Pancreas (tissue), 10 donors: ENCODE data around the gene NELL1. TPM values are rescaled to one million over a fixed set of nuclear protein-coding genes. Genes with fewer than 3 reads are reported as not detected.

Experiments used
- ATAC-seq, 4 donors: fragments of 200-7000 bp; cut with Tn5 transposase; one replicate each; pipeline versions ENCODE4 v1.8.0 to v1.9.1; 2020; ENCODE audit warnings: mild to moderate bottlenecking in 4 of 4, moderate library complexity in 4 of 4
- DNase-seq, 6 donors: peaks; one replicate each; pipeline ENCODE4 v3.0.0-alpha.2; 2020
- FAIRE-seq: peaks from 2 replicates; lab custom pipeline; 2012; peaks lifted over from hg19 to GRCh38; lab: Jason Lieb, UNC
- H3K27ac ChIP-seq, 4 donors: fragments of 200-600 bp; sonication (generic); 1 replicate in 3 of 4; 2 replicates in 1 of 4; pipeline versions ENCODE4 v1.5.0 to v1.8.0; 2020
- H3K27me3 ChIP-seq, 4 donors: fragments of 200-600 bp; one replicate each; pipeline ENCODE4 v1.8.0; 2021
- H3K36me3 ChIP-seq, 3 donors: fragments of 200-600 bp; sonication (generic) in 1 of 3; one replicate each; pipeline versions ENCODE4 v1.5.0 to v1.8.0; 2020 to 2021
- H3K4me1 ChIP-seq, 3 donors: fragments of 200-600 bp; one replicate each; pipeline ENCODE4 v1.8.0; 2021
- H3K4me3 ChIP-seq, 4 donors: fragments of 200-600 bp; sonication (generic) in 2 of 4; one replicate each; pipeline versions ENCODE4 v1.5.0 to v1.8.0; 2020 to 2021
- H3K9me3 ChIP-seq, 4 donors: fragments of 200-600 bp; one replicate each; pipeline ENCODE4 v1.8.0; 2021
- WGBS, 2 donors: extraction: QIAGEN DNeasy Blood & Tissue Kit; methylation state at CpG; one replicate each; pipeline ENCODE4 v1.1.7; 2013; 5-methylcytosine and 5-hydroxymethylcytosine counted together
- intact Hi-C, 3 donors: fragments of 100-400 bp; cut with DNase I; formaldehyde crosslinking; loops; one replicate each; pipeline versions ENCODE4 v1.11.1 to v1.14.2; 2022
- polyA plus RNA-seq, 2 donors: library from polyadenylated mRNA; stranded (reverse); fragments of 200-250 nt; gene quantifications; one replicate each; pipeline ENCODE4 v1.2.3, GENCODE V29; 2013
- total RNA-seq, 6 donors: library from RNA; stranded (reverse); fragmentation: NEBNext Ultra II Directional in 4 of 6; extraction: Animal tissue kit (Norgen Biotek cat#: 25700) in 4 of 6; gene quantifications; one replicate each; pipeline versions ENCODE4 v1.2.1 to v1.2.4, GENCODE V29; 2021 to 2023
- TF ChIP-seq, protein P1 (sequence below), 4 donors: fragments of 200-600 bp; sonication (generic) in 3 of 4; IDR thresholded peaks; one replicate each; pipeline versions ENCODE4 v1.5.0 to v1.8.0; 2021; ENCODE audit warnings: antibody characterized with exemption in 4 of 4
- donor health status: healthy with polysubstance abuse.
- donor health status: DM: no; HTN: no; CAD: no; lungs with moderate emphysema.
- donor health status: DM: no; HTN: no; CAD: no.
- donor health status: control.
- donor health status: control.
- donor health status: Bipolar disorder and iron deficiency.
- donor health status: DM: yes; HTN: yes; CAD: no.
- donor health status: DM: no; HTN: no; CAD: no.
- donor health status: DM: no; HTN: no; CAD: no.
- donor health status: DM: yes; HTN: yes; CAD: no.

Gene NELL1
- total and polyA plus RNA-seq, 8 donors, result not detected

DNA sequence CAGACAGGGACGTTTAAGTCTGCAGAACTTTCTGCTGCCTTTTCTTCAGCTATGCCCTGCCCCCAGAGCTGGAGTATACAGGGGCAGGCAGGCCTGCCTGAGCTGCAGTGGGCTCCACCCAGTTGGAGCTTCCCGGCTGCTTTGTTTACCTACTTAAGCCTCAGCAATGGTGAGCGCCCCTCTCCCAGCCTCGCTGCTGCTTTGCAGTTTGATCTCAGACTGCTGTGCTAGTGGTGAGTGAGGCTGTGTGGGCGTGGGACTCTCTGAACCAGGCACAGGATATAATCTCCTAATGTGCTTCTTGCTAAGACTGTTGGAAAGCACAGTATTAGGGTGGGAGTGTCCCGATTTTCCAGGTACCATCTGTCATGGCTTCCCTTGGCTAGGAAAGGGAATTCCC, 38.5 kb downstream of the NELL1 start:
- H3K27ac ChIP-seq, result no peak overlapping the region
- WGBS, 2 donors, result 49 to 56% methylated on average over 6 of the region's 6 CpGs
- TF ChIP-seq, protein P1, sequence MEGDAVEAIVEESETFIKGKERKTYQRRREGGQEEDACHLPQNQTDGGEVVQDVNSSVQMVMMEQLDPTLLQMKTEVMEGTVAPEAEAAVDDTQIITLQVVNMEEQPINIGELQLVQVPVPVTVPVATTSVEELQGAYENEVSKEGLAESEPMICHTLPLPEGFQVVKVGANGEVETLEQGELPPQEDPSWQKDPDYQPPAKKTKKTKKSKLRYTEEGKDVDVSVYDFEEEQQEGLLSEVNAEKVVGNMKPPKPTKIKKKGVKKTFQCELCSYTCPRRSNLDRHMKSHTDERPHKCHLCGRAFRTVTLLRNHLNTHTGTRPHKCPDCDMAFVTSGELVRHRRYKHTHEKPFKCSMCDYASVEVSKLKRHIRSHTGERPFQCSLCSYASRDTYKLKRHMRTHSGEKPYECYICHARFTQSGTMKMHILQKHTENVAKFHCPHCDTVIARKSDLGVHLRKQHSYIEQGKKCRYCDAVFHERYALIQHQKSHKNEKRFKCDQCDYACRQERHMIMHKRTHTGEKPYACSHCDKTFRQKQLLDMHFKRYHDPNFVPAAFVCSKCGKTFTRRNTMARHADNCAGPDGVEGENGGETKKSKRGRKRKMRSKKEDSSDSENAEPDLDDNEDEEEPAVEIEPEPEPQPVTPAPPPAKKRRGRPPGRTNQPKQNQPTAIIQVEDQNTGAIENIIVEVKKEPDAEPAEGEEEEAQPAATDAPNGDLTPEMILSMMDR (IDR thresholded peaks at IDR 0.05), result no peak
- intact Hi-C loops, result no loop called here
- no peak for ATAC-seq
- H3K4me3 ChIP-seq, result no peak overlapping the region
- no peaks in the 10 kb centered on the region for H3K9me3 ChIP-seq
- no peaks in the 10 kb centered on the region for H3K36me3 ChIP-seq
- no peaks in the 10 kb centered on the region for H3K4me1 ChIP-seq
- no peak for FAIRE-seq
- H3K27me3 ChIP-seq, result no peaks in the 10 kb centered on the region
- DNase-seq, result no peak

DNA sequence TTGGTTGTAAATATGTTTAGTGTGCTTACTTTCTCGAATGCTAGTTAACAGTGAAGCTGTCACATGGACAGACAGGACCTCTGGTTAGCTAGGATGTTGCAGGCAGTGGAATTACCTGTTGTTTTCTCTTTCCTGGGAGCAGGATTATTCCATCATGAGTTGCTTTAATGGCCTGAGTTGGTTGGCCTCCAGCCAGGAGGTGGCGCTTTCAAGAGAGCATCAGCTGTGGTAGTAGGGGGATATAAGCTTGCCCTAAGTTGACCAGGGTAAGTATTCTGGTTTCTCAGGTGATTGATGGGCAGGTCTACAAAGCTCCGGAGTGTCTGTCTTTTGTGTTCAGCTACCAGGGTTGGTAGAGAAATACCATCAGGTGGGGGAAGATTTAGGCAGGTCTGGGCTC, 43.5 kb downstream of the NELL1 start:
- FAIRE-seq, result no peak
- Histone ChIP-seq H3K9me3 (no peaks in the 10 kb centered on the region), H3K4me1 (no peaks in the 10 kb centered on the region), H3K27ac (no peak overlapping the region), H3K4me3 (no peak overlapping the region), H3K27me3 (peaks cover 0 to 4% (median 0%) of the 10 kb centered on the region in 4 donors), H3K36me3 (no peaks in the 10 kb centered on the region)
- TF ChIP-seq, protein P1 (IDR thresholded peaks at IDR 0.05), result no peak
- ATAC-seq, result no peak
- no peak for DNase-seq
- intact Hi-C loops, result no loop called here
- WGBS, 2 donors, result 68 to 69% methylated on average over 3 of the region's 3 CpGs

DNA sequence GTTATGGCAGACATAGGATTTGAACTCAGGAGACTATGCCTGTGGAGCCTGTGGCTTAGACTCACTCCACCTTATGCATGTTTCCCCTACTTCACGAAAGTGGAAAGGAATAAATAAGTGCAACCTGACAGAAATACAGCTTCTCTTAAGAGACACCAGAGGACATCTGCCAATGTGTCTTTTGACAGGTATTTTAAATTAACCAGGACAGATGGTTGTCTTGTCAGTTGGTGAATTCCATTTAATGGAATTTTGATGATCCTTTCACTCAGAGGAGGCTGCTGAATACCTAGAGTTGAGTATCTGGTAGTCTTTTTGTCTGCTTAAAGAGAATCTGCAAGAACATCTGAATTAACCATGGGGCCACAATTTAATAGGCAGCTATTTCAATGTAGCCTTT, 46.1 kb downstream of the NELL1 start:
- no peak for DNase-seq
- intact Hi-C loops, result no loop called here
- 39 to 45% methylated on average over 1 of the region's 1 CpG for WGBS, 2 donors
- H3K36me3 ChIP-seq, result no peaks in the 10 kb centered on the region
- no peak overlapping the region for H3K4me3 ChIP-seq
- H3K27ac ChIP-seq, result no peak overlapping the region
- peaks cover 0 to 4% (median 0%) of the 10 kb centered on the region in 4 donors for H3K27me3 ChIP-seq
- no peaks in the 10 kb centered on the region for H3K4me1 ChIP-seq
- no peak for FAIRE-seq
- TF ChIP-seq, protein P1 (IDR thresholded peaks at IDR 0.05), result no peak
- H3K9me3 ChIP-seq, result no peaks in the 10 kb centered on the region
- no peak for ATAC-seq

DNA sequence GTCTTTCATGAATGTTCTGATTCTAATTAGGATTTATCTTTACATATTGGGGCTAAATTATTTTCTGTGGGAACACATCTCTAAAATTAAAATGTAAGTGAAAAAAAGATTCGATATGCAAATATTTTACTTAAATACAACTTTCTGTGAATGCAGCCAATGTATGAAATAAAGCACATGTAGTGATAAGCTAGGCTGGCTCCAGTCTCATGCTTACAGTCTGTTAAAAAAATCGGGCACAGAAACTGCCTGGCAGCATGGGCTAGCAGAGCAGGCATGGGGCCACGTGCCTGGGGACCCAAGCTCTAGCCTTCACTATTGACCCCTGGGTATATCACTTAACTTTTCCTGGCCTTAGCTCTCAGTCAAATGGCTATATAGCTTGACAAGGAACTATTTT, 46.5 kb downstream of the NELL1 start:
- 42 to 59% methylated on average over 3 of the region's 3 CpGs for WGBS, 2 donors
- Histone ChIP-seq H3K4me3 (no peak overlapping the region), H3K4me1 (no peaks in the 10 kb centered on the region), H3K9me3 (no peaks in the 10 kb centered on the region), H3K36me3 (no peaks in the 10 kb centered on the region), H3K27me3 (peaks cover 0 to 4% (median 0%) of the 10 kb centered on the region in 4 donors), H3K27ac (no peak overlapping the region)
- FAIRE-seq, result no peak
- no peak for ATAC-seq
- DNase-seq, result no peak
- intact Hi-C loops, result no loop called here
- TF ChIP-seq, protein P1 (IDR thresholded peaks at IDR 0.05), result no peak

DNA sequence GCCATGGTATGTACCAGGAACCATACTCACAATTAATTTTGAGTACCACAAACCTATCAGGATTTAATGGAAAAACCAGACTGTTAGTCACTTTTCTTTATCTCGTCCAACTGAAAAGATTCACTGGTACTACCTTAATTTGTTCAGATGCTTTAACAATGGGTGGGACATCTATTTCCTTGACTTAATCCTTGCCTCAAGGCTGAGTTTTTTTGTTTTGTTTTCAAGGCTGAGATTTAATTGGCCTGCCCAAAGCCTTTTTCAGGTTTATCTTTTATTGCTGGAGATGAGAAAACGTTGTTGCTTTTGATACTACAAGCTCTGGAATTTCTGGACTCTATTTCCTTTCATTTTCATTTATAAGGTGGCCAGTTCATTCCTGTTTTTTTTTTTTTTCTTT, 50.4 kb downstream of the NELL1 start:
- H3K36me3 ChIP-seq, result no peaks in the 10 kb centered on the region
- no peaks in the 10 kb centered on the region for H3K27me3 ChIP-seq
- FAIRE-seq (no peak), ATAC-seq (no peak), DNase-seq (no peak)
- no peaks in the 10 kb centered on the region for H3K4me1 ChIP-seq
- intact Hi-C loops, result no loop called here
- H3K27ac ChIP-seq, result no peak overlapping the region
- 35 to 52% methylated on average over 2 of the region's 2 CpGs for WGBS, 2 donors
- H3K9me3 ChIP-seq, result no peaks in the 10 kb centered on the region
- no peak overlapping the region for H3K4me3 ChIP-seq
- TF ChIP-seq, protein P1 (IDR thresholded peaks at IDR 0.05), result no peak
